Erythroblast (primary cell): ENCODE data around the gene UPK3B.
"Not testable (repeated sequence)": the region's sequence is repeated elsewhere in the genome, so short reads cannot be mapped to it uniquely, and the experiment has no call there.

Experiments
- DNase-seq, 2 experiments: peaks; one replicate each; lab custom pipeline; 2025; lab: John Stamatoyannopoulos, UW
- POLR2A ChIP-seq: IDR thresholded peaks from 2 replicates; pipeline ENCODE4 v1.6.1; 2011; ENCODE audit warnings: mild to moderate bottlenecking, low read length

Gene UPK3B

DNA sequence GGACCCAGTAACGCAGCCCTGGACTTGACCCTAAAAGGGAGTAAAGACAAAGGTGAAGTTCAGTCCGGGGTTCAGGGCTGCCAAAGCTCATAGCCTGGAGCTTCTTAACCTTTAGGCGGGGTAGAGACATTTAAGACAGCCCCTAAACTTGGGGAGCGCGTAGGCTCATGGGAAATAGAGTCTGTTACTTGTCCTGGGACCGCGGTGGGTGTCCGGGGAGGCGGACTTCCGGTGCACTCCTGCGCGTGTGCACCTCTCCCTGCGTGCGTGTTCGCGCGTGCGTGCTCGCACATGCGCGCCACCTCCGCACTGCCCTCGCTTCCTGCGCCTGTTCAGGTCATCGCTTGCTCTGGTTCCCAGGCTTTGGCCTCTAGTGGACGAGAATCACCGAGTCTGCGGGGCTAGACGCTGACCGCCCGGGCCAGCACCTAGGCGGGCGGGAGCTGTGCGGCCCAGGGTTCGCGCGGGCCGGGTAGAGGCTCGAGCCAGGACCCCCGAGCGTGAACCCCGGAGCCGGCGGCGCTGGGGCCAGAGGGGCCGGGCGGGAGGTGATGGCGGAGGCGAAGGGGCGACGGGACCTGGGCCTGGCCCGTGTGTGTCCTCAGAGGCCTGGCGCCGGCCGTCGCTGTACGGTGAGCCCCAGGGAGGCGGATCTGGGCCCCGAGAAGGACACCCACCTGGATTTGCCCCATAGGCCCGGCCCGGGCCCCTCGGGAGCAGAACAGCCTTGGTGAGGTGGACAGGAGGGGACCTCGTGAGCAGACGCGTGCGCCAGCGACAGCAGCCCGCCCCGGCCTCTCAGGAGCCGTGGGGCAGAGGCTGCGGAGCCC is 38.9 kb downstream of the UPK3B start:
- DNase-seq = peak; percentile 89 to 93
- TF ChIP-seq POLR2A = peak; percentile 63

DNA sequence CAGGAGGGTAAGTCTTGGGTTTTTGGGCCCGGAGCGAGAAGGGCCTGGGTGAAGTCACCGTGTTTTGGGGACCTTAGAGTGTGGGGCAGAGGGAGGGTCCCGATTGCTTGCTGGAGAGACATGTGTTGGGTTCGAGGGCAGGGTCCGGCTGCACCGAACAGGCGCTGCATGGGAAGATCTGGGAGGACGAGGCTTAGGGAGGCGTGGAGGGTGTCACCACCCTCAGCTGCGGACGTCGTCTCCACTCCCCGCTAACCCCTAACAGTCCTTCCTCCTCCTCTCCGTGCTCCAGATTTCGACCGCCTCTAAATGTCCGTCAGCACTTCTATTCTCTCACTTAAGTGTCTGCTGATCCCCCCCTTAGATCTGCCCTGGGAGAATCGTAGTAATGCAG is 39.5 kb downstream of the UPK3B start:
- peak; percentile 47 to 54 for DNase-seq

DNA sequence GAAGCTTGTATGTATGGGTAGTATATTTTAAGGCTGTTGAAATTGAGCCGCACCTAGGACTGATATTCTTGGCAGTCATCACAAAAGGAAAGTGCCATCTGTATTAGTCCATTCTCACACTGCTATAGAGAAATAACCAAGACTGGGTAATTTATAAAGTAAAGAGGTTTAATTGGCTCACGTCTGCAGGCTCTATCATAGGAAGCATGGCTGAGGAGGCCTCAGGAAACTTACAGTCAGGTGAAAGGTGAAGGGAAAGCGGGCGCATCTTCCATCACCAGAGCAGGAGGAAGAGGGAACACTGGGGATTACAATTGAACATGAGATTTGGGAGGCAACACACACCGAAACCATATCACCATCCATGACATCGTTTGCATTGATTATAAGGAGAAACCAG is 41.6 kb downstream of the UPK3B start:
- DNase-seq = not testable (repeated sequence)

DNA sequence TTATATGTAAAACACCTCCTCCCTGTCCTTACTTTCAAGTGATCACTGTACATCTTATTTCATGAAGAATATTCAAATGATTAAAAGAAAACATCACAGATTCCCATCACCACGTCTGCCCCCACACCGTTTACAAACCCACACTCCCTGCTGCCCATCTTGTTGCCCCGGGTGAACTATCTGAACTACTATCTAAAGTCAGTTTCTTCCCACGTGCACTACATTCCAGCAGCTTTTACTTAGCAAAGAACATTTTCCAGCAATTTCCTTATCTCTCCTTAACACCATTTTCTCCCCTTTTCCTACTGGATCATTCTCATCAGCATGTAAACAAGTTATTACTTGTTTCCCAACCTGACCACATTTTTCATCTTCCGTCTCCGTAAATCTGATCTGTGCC is 49.3 kb downstream of the UPK3B start:
- DNase-seq = not testable (repeated sequence)

DNA sequence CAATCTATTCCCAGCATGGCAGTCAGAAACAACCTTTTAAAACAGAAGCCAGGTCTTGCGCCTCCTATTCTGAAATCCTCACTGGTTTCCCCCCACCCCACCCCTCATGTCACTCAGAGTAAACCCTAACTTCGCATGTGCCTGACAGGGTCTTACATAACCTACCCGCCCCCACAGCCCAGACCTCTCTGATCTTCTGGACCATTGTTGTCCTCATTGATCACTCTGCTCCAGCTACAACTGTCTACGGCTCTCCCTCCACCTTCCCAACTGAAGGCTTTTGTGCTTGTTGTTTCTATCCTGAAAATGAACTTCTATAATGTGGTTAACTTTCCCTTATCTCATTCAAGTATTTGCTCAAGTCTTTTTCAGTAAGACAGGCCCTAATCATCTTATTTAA is 49.8 kb downstream of the UPK3B start:
- not testable (repeated sequence) for DNase-seq

DNA sequence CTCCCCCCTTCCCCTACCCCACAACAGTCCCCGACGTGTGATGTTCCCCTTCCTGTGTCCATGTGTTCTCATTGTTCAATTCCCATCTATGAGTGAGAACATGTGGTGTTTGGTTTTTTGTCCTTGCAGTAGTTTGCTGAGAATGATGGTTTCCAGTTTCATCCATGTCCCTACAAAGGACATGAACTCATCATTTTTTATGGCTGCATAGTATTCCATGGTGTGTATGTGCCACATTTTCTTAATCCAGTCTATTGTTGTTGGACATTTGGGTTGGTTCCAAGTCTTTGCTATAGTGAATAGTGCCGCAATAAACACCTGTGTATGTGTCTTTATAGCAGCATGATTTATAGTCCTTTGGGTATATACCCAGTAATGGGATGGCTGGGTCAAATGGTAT is 51.0 kb downstream of the UPK3B start:
- DNase-seq = not testable (repeated sequence)

DNA sequence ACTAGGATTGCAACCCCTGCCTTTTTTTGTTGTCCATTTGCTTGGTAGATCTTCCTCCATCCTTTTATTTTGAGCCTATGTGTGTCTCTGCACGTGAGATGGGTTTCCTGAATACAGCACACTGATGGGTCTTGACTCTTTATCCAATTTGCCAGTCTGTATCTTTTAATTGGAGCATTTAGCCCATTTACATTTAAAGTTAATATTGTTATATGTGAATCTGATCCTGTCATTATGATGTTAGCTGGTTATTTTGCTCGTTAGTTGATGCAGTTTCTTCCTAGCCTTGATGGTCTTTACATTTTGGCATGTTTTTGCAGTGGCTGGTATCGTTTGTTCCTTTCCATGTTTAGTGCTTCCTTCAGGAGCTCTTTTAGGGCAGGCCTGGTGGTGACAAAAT is 54.6 kb downstream of the UPK3B start:
- DNase-seq = not testable (repeated sequence)
